Uterus (tissue), 4 donors: Measurements from ENCODE around the gene GSX2. TPM values are rescaled to one million over a fixed set of nuclear protein-coding genes. Genes with fewer than 3 reads are reported as not detected.

Experiments
- DNase-seq, 2 donors: peaks; one replicate each; pipeline ENCODE4 v3.0.0-alpha.2; 2019 to 2020
- H3K27ac ChIP-seq, 2 donors: fragments of 200-600 bp; sonication (generic); 1 replicate in 1 of 2; 2 replicates in 1 of 2; pipeline ENCODE4 v1.5.1; 2016 to 2018
- H3K27me3 ChIP-seq, 2 donors: fragments of 200-600 bp; sonication (generic); one replicate each; pipeline ENCODE4 v1.5.1; 2018 to 2019; ENCODE audit warnings: control low read depth in 1 of 2
- H3K36me3 ChIP-seq, 2 donors: fragments of 200-600 bp; sonication (generic); one replicate each; pipeline ENCODE4 v1.5.1; 2019; ENCODE audit warnings: control low read depth in 1 of 2
- H3K4me1 ChIP-seq, 2 donors: fragments of 200-600 bp; sonication (generic); one replicate each; pipeline ENCODE4 v1.5.1; 2018 to 2019; ENCODE audit warnings: control low read depth in 1 of 2
- H3K4me3 ChIP-seq, 2 donors: fragments of 200-600 bp; sonication (generic); 1 replicate in 1 of 2; 2 replicates in 1 of 2; pipeline ENCODE4 v1.5.1; 2018 to 2019; ENCODE audit warnings: mild to moderate bottlenecking in 1 of 2
- H3K9me3 ChIP-seq, 2 donors: fragments of 200-600 bp; sonication (generic); one replicate each; pipeline ENCODE4 v1.5.1; 2019; ENCODE audit warnings: control low read depth in 1 of 2
- POLR2A ChIP-seq, 2 donors: fragments of 450-650 bp; IDR thresholded peaks; one replicate each; pipeline ENCODE4 v1.6.1; 2016; ENCODE audit warnings: antibody characterized with exemption in 2 of 2, mild to moderate bottlenecking in 1 of 2, moderate library complexity in 1 of 2
- intact Hi-C: fragments of 100-400 bp; cut with DNase I; formaldehyde crosslinking; loops from one replicate; pipeline ENCODE4 v1.15.1; 2023; ENCODE audit warnings: low total_unique reads
- total RNA-seq, 4 donors: library from RNA; depleted of rRNA in 3 of 4; stranded (reverse); fragments of >200 nt in 3 of 4; gene quantifications; one replicate each; pipeline versions ENCODE4 v1.1.0 to v1.2.4, GENCODE V29; 2014 to 2023
- TF ChIP-seq, protein P1 (sequence below), 4 experiments: fragments of 200-600 bp in 2 of 4; fragments of 450-650 bp in 2 of 4; sonication (generic) in 2 of 4; IDR thresholded peaks; one replicate each; pipeline ENCODE4 v1.5.1; 2016 to 2019; ENCODE audit warnings: antibody characterized with exemption in 4 of 4, mild to moderate bottlenecking in 2 of 4, moderate library complexity in 1 of 4
- donor health status: DM: yes; HTN: yes; CAD: no.

Gene GSX2
- total RNA-seq, 4 donors from 2014 or later = not detected

DNA sequence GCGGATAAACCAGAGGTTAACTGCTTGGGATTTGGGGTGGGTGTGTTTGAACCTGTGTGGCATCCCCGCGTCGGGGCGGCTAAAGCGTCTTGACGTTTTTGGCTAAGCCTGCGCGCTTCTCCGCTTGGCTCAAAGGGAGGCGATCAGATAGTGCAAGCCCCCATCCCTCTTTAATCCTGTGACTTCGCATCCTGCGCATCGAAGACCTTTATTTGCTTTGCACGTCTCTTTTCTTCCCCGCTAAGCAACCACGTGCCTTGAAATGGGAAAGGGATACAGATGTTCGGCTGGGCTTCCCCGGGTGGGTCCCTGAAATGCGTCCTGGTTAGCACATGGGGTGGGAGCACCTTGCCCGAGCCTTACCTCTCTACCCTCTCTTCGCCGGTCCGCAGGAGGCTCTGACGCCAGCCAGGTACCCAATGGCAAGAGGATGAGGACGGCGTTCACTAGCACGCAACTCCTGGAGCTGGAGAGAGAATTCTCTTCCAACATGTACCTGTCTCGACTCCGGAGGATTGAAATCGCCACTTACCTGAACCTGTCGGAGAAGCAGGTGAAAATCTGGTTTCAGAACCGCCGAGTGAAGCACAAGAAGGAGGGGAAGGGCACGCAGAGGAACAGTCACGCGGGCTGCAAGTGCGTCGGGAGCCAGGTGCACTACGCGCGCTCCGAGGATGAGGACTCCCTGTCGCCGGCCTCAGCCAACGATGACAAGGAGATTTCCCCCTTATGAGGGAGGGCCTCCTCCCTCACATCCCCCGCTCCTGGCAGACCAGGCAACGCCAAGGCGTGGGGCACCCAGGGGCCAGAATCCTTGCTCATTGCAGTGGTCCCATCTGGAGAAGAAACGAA, 1.5 kb downstream of the GSX2 start:
- intact Hi-C loops = no loop called here
- no peak for DNase-seq
- no peak overlapping the region for H3K27ac ChIP-seq
- H3K4me3 ChIP-seq = no peak overlapping the region
- H3K36me3 ChIP-seq = no peaks in the 10 kb centered on the region
- peaks cover 5 to 56% of the 10 kb centered on the region in 2 donors for H3K27me3 ChIP-seq
- H3K9me3 ChIP-seq = no peaks in the 10 kb centered on the region
- peaks cover 0 to 19% of the 10 kb centered on the region in 2 donors for H3K4me1 ChIP-seq
- no peak for TF ChIP-seq POLR2A (IDR thresholded peaks at IDR 0.05)
- TF ChIP-seq, protein P1, sequence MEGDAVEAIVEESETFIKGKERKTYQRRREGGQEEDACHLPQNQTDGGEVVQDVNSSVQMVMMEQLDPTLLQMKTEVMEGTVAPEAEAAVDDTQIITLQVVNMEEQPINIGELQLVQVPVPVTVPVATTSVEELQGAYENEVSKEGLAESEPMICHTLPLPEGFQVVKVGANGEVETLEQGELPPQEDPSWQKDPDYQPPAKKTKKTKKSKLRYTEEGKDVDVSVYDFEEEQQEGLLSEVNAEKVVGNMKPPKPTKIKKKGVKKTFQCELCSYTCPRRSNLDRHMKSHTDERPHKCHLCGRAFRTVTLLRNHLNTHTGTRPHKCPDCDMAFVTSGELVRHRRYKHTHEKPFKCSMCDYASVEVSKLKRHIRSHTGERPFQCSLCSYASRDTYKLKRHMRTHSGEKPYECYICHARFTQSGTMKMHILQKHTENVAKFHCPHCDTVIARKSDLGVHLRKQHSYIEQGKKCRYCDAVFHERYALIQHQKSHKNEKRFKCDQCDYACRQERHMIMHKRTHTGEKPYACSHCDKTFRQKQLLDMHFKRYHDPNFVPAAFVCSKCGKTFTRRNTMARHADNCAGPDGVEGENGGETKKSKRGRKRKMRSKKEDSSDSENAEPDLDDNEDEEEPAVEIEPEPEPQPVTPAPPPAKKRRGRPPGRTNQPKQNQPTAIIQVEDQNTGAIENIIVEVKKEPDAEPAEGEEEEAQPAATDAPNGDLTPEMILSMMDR (IDR thresholded peaks at IDR 0.05) = no peak

DNA sequence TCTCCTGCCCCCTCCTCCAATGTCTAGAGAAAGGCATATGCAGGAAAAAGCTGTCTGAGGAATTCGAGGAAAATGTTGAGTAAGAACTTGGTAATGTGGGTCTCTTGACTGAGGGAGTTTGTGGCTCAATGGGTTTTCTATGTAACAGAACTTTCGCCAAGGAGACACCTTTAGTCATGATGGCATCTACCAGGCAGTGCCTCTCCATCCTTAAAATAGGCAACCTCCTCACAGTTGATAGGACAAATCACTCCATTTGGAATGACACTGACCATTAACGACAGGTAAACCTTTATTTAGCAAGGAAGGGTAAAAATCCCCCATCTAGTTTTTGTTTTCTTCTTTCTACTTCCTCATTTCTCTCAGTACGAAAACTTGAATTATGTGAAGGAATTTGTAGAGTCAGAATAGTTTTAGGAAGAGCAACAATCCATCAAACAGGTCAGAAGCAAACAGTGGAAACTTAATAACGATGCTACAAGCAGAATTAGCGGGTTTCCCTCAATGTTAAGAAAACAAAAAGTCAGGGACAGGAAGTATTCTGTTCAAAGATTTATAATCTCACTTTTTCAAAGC, 2.7 kb downstream of the GSX2 start:
- no peak for DNase-seq
- H3K4me1 ChIP-seq = peaks cover 0 to 19% of the 10 kb centered on the region in 2 donors
- H3K9me3 ChIP-seq = no peaks in the 10 kb centered on the region
- H3K27me3 ChIP-seq = peaks cover 5 to 48% of the 10 kb centered on the region in 2 donors
- TF ChIP-seq, protein P1 (IDR thresholded peaks at IDR 0.05) = no peak
- TF ChIP-seq POLR2A (IDR thresholded peaks at IDR 0.05) = no peak
- H3K4me3 ChIP-seq = no peak overlapping the region
- H3K36me3 ChIP-seq = no peaks in the 10 kb centered on the region
- intact Hi-C loops = no loop called here
- H3K27ac ChIP-seq = no peak overlapping the region

DNA sequence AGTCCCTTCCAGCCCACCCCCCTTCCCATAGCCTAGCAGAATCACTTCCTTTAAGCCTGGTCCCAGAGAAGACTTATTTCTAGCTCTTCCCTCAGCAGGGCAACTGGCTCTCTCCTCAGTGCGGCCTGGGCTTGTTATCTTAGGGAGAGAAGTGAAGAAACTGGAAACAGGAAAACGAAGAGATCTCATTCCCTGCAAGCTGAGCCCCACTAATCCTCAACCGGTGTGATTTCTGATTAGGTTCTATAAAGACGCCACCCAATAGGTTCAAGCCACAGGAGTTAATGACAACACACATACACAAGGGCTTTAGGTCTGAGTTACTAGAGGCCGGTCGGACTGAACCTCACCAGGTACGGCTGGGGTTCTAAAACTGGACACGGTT, 3.2 kb downstream of the GSX2 start:
- intact Hi-C loops = no loop called here
- Histone ChIP-seq H3K9me3 (no peaks in the 10 kb centered on the region), H3K4me3 (no peak overlapping the region), H3K27ac (no peak overlapping the region), H3K4me1 (peaks cover 0 to 19% of the 10 kb centered on the region in 2 donors), H3K36me3 (no peaks in the 10 kb centered on the region), H3K27me3 (peaks cover 7 to 45% of the 10 kb centered on the region in 2 donors)
- no peak for TF ChIP-seq POLR2A (IDR thresholded peaks at IDR 0.05)
- TF ChIP-seq, protein P1 (IDR thresholded peaks at IDR 0.05) = no peak
- DNase-seq = no peak

DNA sequence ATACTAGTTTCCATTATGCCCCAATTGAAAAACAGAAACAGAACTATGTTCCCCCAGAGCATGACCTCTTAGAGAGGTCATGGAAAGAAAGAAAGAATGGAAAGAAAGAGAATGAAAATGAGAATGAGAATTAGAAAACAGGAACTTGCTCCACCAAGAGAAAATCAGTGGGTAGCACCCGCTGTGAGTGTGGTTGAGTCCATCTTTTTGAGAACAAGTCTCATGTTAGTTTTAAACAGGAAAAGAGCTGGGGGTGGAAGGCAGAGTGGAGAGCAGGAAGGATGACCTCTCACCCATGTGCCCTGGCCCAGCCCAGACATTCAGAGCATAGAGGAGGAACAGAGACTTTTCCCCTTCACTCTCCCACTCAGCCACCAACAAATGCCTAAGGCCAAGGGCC, 4.9 kb downstream of the GSX2 start:
- no peak overlapping the region for H3K4me3 ChIP-seq
- no peaks in the 10 kb centered on the region for H3K36me3 ChIP-seq
- H3K27me3 ChIP-seq = peaks cover 14 to 43% of the 10 kb centered on the region in 2 donors
- TF ChIP-seq, protein P1 (IDR thresholded peaks at IDR 0.05) = no peak
- no peak for TF ChIP-seq POLR2A (IDR thresholded peaks at IDR 0.05)
- peaks cover 0 to 13% of the 10 kb centered on the region in 2 donors for H3K4me1 ChIP-seq
- H3K9me3 ChIP-seq = no peaks in the 10 kb centered on the region
- intact Hi-C loops = no loop called here
- H3K27ac ChIP-seq = no peak overlapping the region
- no peak for DNase-seq
